PC-9 (cell line): ENCODE data around the gene ABCD4. TPM values are rescaled to one million over a fixed set of nuclear protein-coding genes. Genes with fewer than 3 reads are reported as not detected.

ENCODE experiments used
- Bru-seq: library from RNA; stranded (reverse); fragments of 400-500 nt; gene quantifications from one replicate; lab custom pipeline; 2021; lab: Mats Ljungman, UMichigan
- BruChase-seq, 2 experiments: library from RNA; stranded (reverse); fragments of 400-500 nt; gene quantifications; one replicate each; lab custom pipeline; 2021; lab: Mats Ljungman, UMichigan
- BruUV-seq: library from RNA; stranded (reverse); fragments of 400-500 nt; replicated peaks from 2 replicates; lab custom pipeline; 2021; lab: Mats Ljungman, UMichigan
- CTCF ChIA-PET: fragments of 300-600 bp; sonication (Branson Sonifier 250); formaldehyde crosslinking; loops from one replicate; lab custom pipeline; 2022; ENCODE audit warnings: antibody characterized with exemption; lab: Charles Lee
- POLR2A ChIA-PET: fragments of 300-600 bp; sonication (Branson Sonifier 250); formaldehyde crosslinking; loops from one replicate; lab custom pipeline; 2022; ENCODE audit warnings: antibody characterized with exemption; ENCODE audit not compliant: unreplicated experiment; lab: Charles Lee
- DNase-seq, 2 experiments: peaks; one replicate each; pipeline versions ENCODE4 v3.0.0 to v3.0.0-alpha.2; 2015 to 2022; ENCODE audit warnings: mixed read lengths in 1 of 2
- H2AFZ ChIP-seq: fragments of 200-600 bp; sonication (generic); 2 replicates; pipeline ENCODE4 v1.8.1; 2017; ENCODE audit warnings: antibody characterized with exemption
- H3F3A ChIP-seq: fragments of 200-600 bp; sonication (generic); 2 replicates; pipeline ENCODE4 v1.8.1; 2017; ENCODE audit warnings: antibody characterized with exemption, mild to moderate bottlenecking, low read depth; ENCODE audit not compliant: insufficient read depth
- H3K27ac ChIP-seq: fragments of 200-600 bp; sonication (generic); 2 replicates; pipeline ENCODE4 v1.6.1; 2016; ENCODE audit warnings: mixed run types
- H3K27me3 ChIP-seq: fragments of 200-600 bp; sonication (generic); 2 replicates; pipeline ENCODE4 v1.6.1; 2016; ENCODE audit warnings: low read depth, mixed run types; ENCODE audit not compliant: insufficient read depth
- H3K36me3 ChIP-seq: fragments of 200-600 bp; sonication (generic); 2 replicates; pipeline ENCODE4 v1.6.1; 2016; ENCODE audit warnings: low read depth, mixed run types
- H3K4me1 ChIP-seq: fragments of 200-600 bp; sonication (generic); replicated peaks from 2 replicates; pipeline ENCODE4 v1.6.1; 2016; ENCODE audit warnings: mixed run types; ENCODE audit not compliant: insufficient read depth
- H3K4me2 ChIP-seq: fragments of 200-600 bp; sonication (generic); 2 replicates; pipeline ENCODE4 v1.6.1; 2017; ENCODE audit warnings: mixed run types
- H3K4me3 ChIP-seq: fragments of 200-600 bp; sonication (generic); 2 replicates; pipeline ENCODE4 v1.6.1; 2016; ENCODE audit warnings: mixed run types
- H3K79me2 ChIP-seq: fragments of 200-600 bp; sonication (generic); 2 replicates; pipeline ENCODE4 v1.6.1; 2017; ENCODE audit warnings: low read depth, mixed run types
- H3K9me2 ChIP-seq: fragments of 200-600 bp; sonication (generic); 2 replicates; pipeline ENCODE4 v1.8.1; 2017; ENCODE audit warnings: mild to moderate bottlenecking; ENCODE audit not compliant: insufficient read depth
- H3K9me3 ChIP-seq: fragments of 200-600 bp; sonication (generic); 2 replicates; pipeline ENCODE4 v1.8.1; 2016; ENCODE audit warnings: low read depth; ENCODE audit not compliant: insufficient read depth
- H4K20me1 ChIP-seq: fragments of 200-600 bp; sonication (generic); 2 replicates; pipeline ENCODE4 v1.8.1; 2017; ENCODE audit not compliant: insufficient read depth
- EZH2 ChIP-seq: fragments of 200-600 bp; sonication (generic); IDR thresholded peaks from 2 replicates; pipeline ENCODE4 v1.8.0; 2017; ENCODE audit warnings: antibody characterized with exemption, low read depth
- intact Hi-C: fragments of 100-400 bp; cut with micrococcal nuclease; formaldehyde crosslinking; loops from one replicate; pipeline ENCODE4 v1.10.0; 2022; ENCODE audit not compliant: unreplicated experiment
- long read RNA-seq: library from polyadenylated mRNA; stranded (forward); transcript quantifications from one replicate; pipeline ENCODE4 v2.0.0, GENCODE V29; 2022
- total RNA-seq: library from RNA; stranded (reverse); gene quantifications from 2 replicates; pipeline ENCODE4 v1.2.3, GENCODE V29; 2021
- TF ChIP-seq, protein P1 (sequence below): fragments of 200-600 bp; sonication (generic); conservative IDR thresholded peaks from 2 replicates; pipeline ENCODE4 v1.6.1; 2017; ENCODE audit warnings: mixed run types, antibody characterized with exemption, mild to moderate bottlenecking, moderate library complexity

ABCD4 gene
- total RNA-seq (150 and 179 TPM in 2 replicates), Bru-seq, nascent RNA (percentile 86 among the genes with signal in this experiment), BruChase-seq, experiment 1, labeled RNA remaining after a 2-hour chase (percentile 96 among the genes with signal in this experiment), BruChase-seq, experiment 2, labeled RNA remaining after a 6-hour chase (percentile 89 among the genes with signal in this experiment)
- long read RNA-seq, transcript ABCD4-218 (18 exons, 1,842 nt), result minor isoform, 21 of 160 reads
- long read RNA-seq, transcript ABCD4-201 (19 exons, 3,003 nt), result major isoform, 35 of 160 reads
- long read RNA-seq, partial matches to known transcripts, result 39 of 160 reads
- long read RNA-seq, other reads (novel, unspliced or antisense), result 60 of 160 reads

DNA sequence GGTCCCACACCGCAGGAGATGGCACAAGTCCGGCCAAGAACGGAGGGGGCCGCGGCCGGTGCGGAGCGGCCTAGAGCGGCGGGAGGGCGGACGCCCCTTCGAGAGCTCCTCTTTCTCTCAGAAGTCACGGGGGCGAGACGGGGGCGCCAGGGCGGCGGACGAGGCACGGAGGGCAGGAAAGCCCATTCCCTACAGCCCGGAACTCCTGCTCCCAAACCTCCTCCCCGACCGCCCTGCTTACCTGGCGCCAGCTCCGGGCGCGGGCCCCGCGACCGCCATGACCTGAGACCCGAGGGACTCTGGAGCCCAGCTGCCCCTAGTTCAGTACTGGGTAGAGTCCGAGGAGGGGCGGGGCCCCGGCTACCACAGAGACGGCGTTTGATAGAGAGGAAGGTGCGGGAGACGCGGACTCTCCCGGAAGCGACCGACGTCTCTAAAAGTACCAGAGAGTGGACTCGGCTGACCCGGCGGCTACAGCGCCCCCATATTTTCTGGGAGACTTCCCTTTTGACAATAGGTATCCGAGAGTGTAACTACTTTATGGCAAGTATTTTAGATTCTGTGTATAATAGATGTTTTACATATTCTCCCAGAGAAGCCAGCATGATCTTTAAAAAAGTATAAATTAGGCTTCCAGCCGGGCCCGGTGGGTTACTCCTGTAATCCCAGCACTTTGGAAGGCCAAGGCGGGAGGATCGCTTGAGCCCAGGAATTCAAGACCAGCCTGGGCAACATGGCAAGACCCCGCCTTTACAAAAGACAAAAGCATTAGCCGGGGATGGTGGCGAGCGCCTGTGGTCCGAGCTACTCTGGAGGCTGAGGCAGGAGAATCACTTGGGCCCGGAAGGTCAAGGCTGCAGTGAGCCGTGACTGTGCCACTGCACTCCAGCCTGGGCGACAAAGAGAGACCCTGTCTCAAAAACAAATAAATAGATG is at the start of gene ABCD4:
Gene ABCD4 (minus strand): TSS at position 301 of the 936 bp plus-strand sequence. CDS start 22 bp downstream, at position 279.
- DNase-seq, result peak; percentile 96 to 100
- Histone ChIP-seq H3K27ac (peak within 1 kb of the TSS; percentile 35), H3K27me3 (no peaks in the 10 kb centered on the region), H3K79me2 (peaks cover 45% of the 10 kb centered on the region), H4K20me1 (peaks cover 10% of the 10 kb centered on the region; the same call in 1 of the 2 replicates), H2AFZ (peak within 1 kb of the TSS; percentile 98), H3K36me3 (peaks cover 14% of the 10 kb centered on the region), H3K4me2 (peak within 1 kb of the TSS; percentile 72), H3K9me2 (no peaks in the 10 kb centered on the region), H3F3A (no peaks in the 10 kb centered on the region; the same call in 1 of the 2 replicates), H3K4me3 (peak within 1 kb of the TSS; percentile 61), H3K9me3 (no peaks in the 10 kb centered on the region), H3K4me1 (peaks cover 16% of the 10 kb centered on the region)
- ChIA-PET POLR2A (interaction anchor here (0.6 to 1.0 kb wide), 8 partner anchors 27 to 403 kb away, joined by 3 to 9 read pairs (median 4); no protein-coding TSS in a partner anchor), CTCF (interaction anchor here (0.5 to 1.6 kb wide), 10 partner anchors 12 to 603 kb away, joined by 3 to 8 read pairs (median 4); no protein-coding TSS in a partner anchor)
- TF ChIP-seq, protein P1, sequence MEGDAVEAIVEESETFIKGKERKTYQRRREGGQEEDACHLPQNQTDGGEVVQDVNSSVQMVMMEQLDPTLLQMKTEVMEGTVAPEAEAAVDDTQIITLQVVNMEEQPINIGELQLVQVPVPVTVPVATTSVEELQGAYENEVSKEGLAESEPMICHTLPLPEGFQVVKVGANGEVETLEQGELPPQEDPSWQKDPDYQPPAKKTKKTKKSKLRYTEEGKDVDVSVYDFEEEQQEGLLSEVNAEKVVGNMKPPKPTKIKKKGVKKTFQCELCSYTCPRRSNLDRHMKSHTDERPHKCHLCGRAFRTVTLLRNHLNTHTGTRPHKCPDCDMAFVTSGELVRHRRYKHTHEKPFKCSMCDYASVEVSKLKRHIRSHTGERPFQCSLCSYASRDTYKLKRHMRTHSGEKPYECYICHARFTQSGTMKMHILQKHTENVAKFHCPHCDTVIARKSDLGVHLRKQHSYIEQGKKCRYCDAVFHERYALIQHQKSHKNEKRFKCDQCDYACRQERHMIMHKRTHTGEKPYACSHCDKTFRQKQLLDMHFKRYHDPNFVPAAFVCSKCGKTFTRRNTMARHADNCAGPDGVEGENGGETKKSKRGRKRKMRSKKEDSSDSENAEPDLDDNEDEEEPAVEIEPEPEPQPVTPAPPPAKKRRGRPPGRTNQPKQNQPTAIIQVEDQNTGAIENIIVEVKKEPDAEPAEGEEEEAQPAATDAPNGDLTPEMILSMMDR, result peak; percentile 66; the same call in 1 of the 2 replicates
- no peak for TF ChIP-seq EZH2
- intact Hi-C loops, result loop anchor here (2.0 kb wide), 1 partner anchor 460 kb away; the partner anchor contains the start of gene YLPM1
- BruUV-seq, result TSS peak; percentile 90

DNA sequence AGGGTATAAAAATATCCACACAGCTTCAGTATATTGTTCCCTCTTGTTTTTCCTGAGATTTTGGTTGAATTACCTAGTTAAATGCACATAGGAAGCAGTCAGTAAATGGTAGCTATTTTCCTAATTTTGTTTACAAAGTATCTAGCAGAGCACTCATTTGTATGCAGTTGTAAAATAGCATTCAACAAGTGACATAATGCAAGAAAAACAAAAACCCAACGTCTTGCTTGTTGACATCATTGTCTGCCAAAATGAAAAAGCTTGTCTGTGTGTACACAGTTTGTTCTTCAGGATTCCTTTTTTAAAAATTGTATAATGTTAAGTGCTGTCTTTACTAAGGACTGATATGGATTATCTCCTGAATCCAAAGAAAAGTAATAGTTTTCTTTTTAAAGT is 48.2 kb upstream of the ABCD4 start:
- H3K27me3 ChIP-seq, result peaks cover 4% of the 10 kb centered on the region; the same call in 1 of the 2 replicates
- H2AFZ ChIP-seq, result no peak overlapping the region
- intact Hi-C loops, result no loop called here
- DNase-seq, result no peak
- H3K4me3 ChIP-seq, result no peak overlapping the region
- H3K9me2 ChIP-seq, result no peaks in the 10 kb centered on the region
- TF ChIP-seq, protein P1, result no peak
- TF ChIP-seq EZH2, result no peak
- no peaks in the 10 kb centered on the region for H3F3A ChIP-seq
- no peak overlapping the region for H3K27ac ChIP-seq
- peaks cover 11% of the 10 kb centered on the region for H3K4me1 ChIP-seq
- H3K9me3 ChIP-seq, result no peaks in the 10 kb centered on the region
- no peaks in the 10 kb centered on the region for H4K20me1 ChIP-seq
- CTCF ChIA-PET, result interaction anchor here (0.7 kb wide), 3 partner anchors 11 to 42 kb away, joined by 3 to 4 read pairs (median 3); no protein-coding TSS in a partner anchor
- H3K36me3 ChIP-seq, result no peaks in the 10 kb centered on the region
- POLR2A ChIA-PET, result interaction anchor here (0.7 kb wide), 1 partner anchor 744 kb away, joined by 3 read pairs; no protein-coding TSS in a partner anchor
- BruUV-seq, result no TSS peak
- H3K79me2 ChIP-seq, result no peaks in the 10 kb centered on the region
- no peak overlapping the region for H3K4me2 ChIP-seq
